NCI-H2171 (cell line): ENCODE data around the gene CCDC146.
"Not testable (repeated sequence)": the region's sequence is repeated elsewhere in the genome, so short reads cannot be mapped to it uniquely, and the experiment has no call there.

Experiments used
- DNase-seq: peaks from one replicate; lab custom pipeline; 2025; lab: John Stamatoyannopoulos, UW

CCDC146 gene

GRCh38 chr7:77244222-77244934 is 122.0 kb downstream of the CCDC146 start:
- DNase-seq: no peak

GRCh38 chr7:77245015-77245755 is 122.8 kb downstream of the CCDC146 start:
- DNase-seq: no peak

GRCh38 chr7:77246026-77246640 is 123.7 kb downstream of the CCDC146 start:
- no peak for DNase-seq

- peak; percentile 60 for DNase-seq
These were observed 124.9 kb downstream of the CCDC146 start for GRCh38 chr7:77247206-77247850.

GRCh38 chr7:77248154-77248553 is 125.7 kb downstream of the CCDC146 start:
- no peak for DNase-seq

GRCh38 chr7:77252506-77252905 is 130.1 kb downstream of the CCDC146 start:
- DNase-seq: no peak

GRCh38 chr7:77253151-77253550 is 130.7 kb downstream of the CCDC146 start:
- DNase-seq: no peak

- no peak for DNase-seq
These were observed 132.0 kb downstream of the CCDC146 start for GRCh38 chr7:77254429-77254828.

GRCh38 chr7:77254915-77255314 is 132.5 kb downstream of the CCDC146 start:
- DNase-seq: no peak

- DNase-seq: no peak
These were observed 135.6 kb downstream of the CCDC146 start for GRCh38 chr7:77258014-77258413.

GRCh38 chr7:77258593-77258992 is 136.2 kb downstream of the CCDC146 start:
- DNase-seq: peak; percentile 32

GRCh38 chr7:77262316-77262715 is 139.9 kb downstream of the CCDC146 start:
- DNase-seq: no peak

GRCh38 chr7:77265666-77266065 is 143.3 kb downstream of the CCDC146 start:
- DNase-seq: no peak

GRCh38 chr7:77266291-77266794 is 143.9 kb downstream of the CCDC146 start:
- DNase-seq: no peak

- no peak for DNase-seq
These were observed 147.1 kb downstream of the CCDC146 start for GRCh38 chr7:77269360-77270093.

GRCh38 chr7:77270094-77270480 is 147.7 kb downstream of the CCDC146 start:
- DNase-seq: no peak

GRCh38 chr7:77271766-77272165 is 149.4 kb downstream of the CCDC146 start:
- DNase-seq: no peak

GRCh38 chr7:77275663-77276062 is 153.2 kb downstream of the CCDC146 start:
- not testable (repeated sequence) for DNase-seq

GRCh38 chr7:77276120-77276519 is 153.7 kb downstream of the CCDC146 start:
- DNase-seq: no peak

- no peak for DNase-seq
These were observed 159.5 kb downstream of the CCDC146 start for GRCh38 chr7:77281780-77282478.

- DNase-seq: no peak
These were observed 160.5 kb downstream of the CCDC146 start for GRCh38 chr7:77282897-77283296.
